ENCODE measurements around the gene OR1F1.

GRCh38 chr16:3182608-3183444, 5.2 kb upstream of the OR1F1 start:
- peak; percentile 49; the same call in 1 of the 2 replicates for TF ChIP-seq GATAD2A (IDR thresholded peaks at IDR 0.05)
- TF ChIP-seq POLR2AphosphoS5 (IDR thresholded peaks at IDR 0.05; ENCODE audit: control insufficient read depth, insufficient read depth, low read depth, low read length), result no peak
